ENCODE data around the gene SMAD2.
"Not testable (repeated sequence)": the region's sequence is repeated elsewhere in the genome, so short reads cannot be mapped to it uniquely, and the experiment has no call there.

The SMAD2 gene

DNA sequence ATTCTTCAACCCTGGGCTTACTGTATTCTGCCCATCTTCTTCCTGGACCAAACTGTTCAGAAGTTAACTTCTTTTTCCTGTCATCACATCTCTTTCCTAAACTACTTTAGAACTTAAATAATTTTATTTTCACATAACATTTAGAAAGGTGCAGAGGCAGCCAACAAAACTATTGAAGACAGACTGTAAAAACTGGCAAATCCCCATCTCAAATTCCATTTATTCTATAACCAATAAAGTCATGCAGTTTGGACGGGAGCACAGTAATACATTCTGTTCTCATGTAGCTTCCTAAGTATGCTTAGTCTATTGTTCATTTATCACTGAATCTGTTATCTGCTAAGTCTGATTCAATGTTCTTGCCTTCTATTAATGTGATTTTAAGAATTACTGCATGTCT lies 99.1 kb downstream of the SMAD2 start:
- no peak for DNase-seq

DNA sequence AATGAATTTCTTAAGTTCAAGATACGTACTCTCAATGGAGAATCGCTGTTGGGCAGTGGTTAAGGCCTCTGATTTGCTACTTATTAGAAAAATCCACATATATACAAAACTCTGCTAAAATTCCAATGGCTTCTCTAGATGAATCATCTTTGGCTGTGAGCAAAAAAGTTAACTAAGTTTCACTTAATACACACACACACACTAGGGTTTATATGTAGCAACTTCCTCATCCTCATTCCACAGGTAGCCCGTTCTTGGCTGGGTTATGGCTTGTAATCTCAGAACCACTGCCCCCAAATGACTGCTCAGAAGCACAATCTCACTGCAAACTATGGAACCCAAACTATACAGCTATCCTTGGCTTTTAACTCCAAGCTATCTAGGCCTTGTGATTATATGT lies 99.7 kb downstream of the SMAD2 start:
- no peak for DNase-seq

DNA sequence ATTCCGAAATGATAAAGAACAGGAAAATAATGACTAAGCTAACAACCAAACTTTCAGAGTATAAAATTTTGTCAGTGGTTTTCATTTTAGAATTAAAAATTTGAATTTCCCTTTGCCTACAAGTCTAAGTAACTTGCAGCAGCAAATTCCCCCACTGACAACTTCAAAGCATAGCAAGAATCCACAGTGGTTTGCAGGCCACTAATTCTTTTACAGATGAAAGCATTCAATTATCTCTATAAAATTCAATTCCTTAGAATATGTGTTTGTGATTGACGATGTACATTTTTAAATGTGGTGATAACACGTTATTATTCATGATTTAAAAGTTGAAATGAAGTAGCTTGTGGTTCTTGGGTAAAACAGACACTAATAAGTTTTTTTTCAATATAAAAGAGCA lies 100.6 kb downstream of the SMAD2 start:
- DNase-seq = no peak

DNA sequence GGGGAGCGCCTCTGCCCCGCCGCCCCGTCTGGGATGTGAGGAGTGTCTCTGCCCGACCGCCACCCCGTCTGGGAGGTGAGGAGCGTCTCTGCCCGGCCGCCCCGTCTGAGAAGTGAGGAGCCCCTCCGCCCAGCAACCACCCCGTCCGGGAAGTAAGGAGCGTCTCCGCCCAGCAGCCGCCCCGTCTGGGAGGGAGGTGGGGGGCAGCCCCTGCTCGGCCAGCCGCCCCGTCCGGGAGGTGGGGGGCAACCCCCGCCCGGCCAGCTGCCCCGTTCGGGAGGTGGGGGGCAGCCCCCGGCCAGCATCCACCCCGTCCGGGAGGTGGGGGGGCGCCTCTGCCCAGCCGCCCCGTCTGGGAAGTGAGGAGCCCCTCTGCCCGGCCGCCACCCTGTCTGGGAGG lies 102.4 kb downstream of the SMAD2 start:
- not testable (repeated sequence) for DNase-seq

DNA sequence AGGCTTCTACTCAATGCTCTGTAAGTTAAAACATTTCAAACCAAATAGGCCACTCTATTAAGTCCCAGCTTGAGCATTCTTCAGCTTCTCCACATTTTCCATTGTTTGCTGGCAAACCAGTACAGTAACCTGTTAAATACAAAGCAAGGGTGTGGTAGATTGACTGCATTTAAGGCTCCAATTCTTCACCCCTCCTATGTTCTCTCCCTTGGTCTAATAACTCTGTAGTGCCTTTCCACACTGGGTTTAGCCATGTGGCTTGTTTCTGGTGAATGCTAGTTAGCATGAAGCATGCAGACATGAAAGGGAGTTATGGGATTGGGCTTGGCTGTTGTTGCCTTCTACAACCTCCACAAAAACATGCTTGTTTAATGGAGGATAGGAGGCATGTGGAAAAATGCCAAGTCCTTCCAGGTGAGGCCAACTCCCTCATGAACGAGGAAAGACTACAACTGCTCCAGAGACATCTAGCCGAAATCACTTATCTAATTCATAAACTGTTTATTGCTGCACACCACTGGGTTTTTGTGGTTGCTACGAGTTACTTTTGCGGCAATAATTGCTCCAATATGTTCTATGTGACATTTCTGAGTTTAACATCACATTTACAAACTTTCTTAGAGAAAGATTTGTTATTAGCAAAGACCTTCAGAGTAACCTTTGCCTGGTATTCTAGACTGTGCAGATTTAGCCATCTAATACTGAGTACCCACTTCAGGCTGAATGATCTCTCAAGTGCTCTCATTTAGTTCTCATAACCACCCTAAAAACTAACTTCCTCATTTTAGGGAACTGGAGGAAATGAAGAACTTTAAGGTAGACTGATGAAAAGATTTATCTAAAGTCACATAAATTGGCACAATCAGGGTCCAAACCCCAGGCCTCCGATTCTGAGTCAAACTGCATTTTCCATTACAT lies 104.0 kb downstream of the SMAD2 start:
- DNase-seq = no peak

DNA sequence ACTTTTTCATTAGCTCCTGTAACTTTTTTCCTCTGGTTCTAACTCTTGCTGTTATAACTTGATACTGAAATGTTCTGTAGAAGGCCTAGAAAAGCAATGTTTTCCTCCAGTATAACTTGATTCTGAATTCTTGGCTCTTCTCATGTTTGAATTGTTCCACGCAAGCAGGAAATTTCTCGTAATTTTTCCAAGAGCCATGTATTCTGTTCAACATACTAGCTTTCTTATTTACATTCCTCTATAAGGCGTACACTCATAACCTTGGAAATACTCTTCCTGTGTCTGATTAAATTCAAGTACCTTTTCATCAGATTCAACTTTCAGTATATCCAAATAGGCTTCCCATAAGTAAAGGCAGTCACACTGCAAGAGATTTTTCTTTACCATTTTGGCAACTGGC lies 109.1 kb downstream of the SMAD2 start:
- DNase-seq = no peak

DNA sequence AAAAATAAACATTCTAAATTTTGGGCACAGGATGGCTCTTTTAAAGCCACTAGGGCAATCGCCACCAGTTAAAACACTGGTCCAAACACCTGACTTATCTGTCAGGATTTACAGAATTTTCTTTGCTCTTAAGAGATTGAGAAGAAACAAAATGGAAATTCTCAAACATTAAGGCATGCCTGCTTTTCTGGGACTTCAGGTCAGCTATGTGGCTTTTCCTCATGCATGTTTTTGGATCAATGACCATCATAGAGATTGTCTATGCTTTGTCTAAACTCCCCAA lies 112.7 kb downstream of the SMAD2 start:
- DNase-seq = no peak

DNA sequence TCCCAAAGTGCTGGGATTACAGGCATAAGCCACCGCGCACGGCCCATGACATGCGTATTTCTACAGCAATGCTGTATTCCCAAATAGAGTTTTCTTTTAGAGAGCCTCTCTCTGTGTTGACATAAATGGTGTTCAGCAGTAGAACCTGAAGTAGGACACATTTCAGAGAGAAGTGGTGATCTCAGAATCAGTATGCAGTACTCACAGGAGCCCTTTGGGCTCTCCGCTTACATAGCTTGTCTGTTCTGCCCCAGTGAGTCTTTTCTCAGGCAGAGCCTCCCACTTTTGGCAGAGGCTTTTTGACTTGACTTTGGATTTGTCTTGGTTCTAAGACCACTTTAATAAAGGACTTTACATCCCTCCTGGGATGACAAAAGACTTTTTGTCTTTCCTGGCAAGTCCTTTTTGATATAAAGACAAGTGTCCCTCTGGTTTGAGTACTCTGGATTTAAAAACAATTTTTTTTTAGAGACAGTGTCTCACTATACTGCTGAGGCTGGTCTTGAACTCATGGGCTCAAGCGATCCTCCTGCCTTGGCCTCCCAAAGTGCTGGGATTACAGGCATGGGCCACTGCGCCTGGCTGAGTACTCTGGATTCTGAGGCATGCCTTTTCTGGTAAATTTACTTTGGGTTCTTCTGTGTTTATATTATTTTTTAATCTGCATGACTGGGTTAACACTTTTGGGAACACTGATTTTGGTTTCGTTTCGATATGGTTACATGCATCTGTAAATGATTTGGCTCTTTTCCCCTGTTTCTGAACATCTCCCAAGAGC lies 113.3 kb downstream of the SMAD2 start:
- DNase-seq = no peak

DNA sequence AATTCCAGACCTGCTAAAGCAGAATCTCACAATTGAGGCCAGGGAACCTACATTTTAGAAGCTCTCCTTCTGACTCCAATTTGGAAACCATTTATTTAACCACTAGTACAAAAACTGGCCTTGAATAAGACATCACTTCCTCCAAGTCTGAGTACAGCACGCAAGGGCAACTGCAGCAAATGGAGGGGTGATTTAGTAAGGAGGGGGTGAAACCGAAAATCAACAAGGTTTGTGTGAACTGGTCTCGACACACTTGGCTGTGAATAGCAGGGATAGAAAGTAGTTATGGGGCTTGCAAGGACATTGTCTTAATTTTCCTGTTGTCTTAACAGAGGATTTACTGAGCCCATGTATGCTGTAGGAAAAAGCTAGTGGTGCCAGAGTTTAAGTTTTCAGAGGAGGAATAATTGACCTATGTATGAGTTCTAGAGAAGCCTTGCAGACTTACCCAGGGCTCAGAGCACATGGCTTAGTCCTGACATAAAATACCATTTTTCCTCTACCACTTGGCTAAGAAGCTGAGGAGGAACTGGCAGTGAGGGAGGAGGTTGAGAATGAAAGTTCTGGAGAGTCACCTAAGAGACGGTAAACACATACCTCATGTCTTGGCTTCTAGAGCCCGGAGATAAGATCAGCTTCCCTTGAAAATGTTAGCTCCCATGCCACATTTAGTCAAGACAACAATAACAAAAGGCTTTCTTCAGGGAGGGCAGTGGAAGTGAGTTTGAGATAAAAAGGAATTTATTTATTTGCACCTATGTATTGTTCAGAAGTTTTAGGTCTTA lies 114.8 kb downstream of the SMAD2 start:
- DNase-seq = no peak

DNA sequence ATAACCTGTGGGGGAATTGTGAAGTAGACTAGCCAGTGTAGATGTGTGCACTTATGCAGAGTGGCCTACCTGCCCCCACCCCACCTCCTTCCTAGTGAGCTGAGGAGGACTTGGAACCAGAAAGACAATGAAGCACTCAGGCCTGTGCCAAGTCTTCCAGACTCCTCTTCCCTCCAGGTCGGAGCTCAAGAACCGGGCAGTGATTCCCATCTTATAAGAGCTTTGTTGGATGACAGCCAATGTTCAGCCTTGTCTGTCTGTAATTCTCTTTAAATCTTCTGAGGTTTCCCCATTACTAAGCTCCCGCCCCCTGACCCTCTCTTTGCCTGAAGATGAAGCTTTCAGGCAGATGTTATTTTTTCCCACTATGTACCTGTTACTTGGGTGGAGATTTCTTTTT lies 121.0 kb downstream of the SMAD2 start:
- DNase-seq = no peak

DNA sequence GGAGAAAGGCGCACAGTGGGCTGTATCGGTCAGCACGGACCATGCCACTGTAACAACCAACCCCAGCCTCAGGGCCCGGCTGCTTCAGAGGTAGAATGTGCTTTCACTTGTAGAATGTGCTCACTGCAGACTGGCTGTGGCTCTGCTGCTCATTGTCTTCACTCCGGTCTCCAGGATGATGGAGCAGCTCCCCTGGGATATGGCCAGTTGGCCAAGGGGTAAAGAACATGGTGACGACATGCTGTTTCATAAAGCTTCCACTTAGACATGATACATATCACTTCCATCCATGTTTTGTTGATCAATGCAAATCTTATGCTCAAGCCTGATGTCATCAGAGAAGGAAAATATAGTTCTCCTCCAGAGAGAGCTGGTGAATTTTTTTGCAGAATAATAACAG lies 127.7 kb downstream of the SMAD2 start:
- DNase-seq = no peak

DNA sequence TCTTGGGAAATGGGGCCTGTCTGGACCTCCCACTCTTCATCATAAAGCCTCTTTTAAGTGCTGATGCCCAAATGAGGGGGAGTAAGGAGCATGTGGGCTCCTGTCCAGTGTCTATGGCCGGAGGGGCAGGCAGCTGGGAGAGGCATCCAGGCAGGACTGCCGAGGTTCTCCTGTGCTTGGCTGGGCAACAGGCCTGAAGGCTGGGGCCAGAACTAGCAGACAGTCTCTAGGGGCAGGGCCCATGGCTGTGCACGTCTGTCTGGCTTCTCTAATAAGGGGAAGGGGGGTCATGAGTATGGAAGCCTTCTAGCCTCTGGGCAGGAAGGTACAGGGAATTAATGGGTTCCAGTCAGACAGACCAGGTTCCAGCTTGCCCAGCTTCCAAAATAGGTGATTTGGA lies 128.6 kb downstream of the SMAD2 start:
- DNase-seq = no peak

DNA sequence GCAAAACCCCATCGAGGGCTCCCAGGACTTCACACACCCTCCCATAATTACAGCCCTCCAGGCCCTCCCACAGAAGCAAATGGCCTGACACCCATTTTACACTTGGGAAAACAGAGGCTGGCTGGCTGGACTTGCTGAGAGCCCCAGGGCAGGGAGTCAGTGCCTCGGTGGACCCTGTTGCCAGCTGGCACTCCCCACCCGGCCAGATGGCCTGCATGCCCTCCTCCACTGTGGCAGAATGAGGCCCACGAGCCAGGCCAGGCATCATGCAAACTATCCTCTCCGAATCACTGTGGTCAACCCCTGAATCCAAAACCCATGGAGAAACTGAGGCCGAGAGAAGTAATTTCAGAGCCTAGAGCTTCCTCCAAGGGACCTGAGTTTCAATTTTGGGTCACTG lies 129.7 kb downstream of the SMAD2 start:
- DNase-seq = no peak

DNA sequence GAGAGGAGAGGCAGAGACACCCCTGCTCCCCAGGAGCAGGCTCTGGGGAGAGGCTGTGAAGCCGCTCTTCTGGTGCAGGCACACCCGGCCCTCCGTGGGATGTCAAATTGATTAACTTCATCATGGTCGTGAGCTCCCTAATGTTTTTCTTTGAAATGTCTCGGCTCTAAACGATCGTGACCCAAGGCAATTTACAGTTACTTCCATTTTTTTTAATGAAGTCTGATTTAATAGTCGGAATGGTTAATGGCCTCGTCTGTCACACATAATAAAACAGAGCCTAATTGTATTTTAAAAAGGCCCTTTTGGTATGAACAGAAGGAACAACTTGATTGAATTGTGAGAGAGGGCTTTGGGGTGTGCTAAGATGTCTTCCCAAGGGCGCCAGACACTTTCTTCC lies 130.2 kb downstream of the SMAD2 start:
- DNase-seq = no peak

DNA sequence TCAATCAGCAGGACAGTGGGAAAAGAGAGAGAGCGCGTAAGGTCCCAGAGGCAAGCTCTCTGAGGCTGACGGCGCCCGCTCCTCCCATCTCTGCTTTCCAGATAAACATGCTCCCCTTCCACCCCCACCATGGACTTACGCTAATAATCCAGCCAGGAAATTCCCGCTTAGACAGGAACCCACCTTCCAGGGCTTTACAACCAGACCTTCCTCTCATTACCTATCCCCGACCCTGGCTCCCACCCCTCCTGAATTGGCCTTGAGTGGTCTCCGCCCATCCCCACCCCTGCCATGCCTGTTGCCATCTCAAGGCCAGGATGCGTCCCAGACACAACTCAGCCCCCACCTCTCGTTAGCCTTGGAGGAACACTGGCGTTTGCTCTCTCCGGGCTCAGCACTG lies 131.1 kb downstream of the SMAD2 start:
- DNase-seq = no peak

DNA sequence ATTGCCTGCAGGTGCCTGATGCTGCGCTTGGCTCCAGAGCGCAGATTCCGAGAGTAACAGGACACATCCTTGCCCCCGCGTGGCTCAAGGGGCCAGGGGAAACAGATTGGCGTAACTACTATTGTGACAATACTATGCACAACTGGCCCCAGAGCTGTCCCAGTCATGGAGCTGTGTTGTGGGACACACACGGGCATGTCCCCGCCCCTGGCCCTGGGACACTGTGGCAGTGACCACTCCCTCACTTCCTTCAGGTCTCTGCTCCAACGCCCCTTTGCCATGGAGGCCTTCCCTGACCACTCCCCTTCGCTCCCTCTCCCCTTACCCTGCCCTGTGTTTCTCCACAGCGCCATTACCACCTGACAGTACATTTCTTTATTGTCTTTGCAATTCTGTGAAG lies 132.1 kb downstream of the SMAD2 start:
- no peak for DNase-seq

DNA sequence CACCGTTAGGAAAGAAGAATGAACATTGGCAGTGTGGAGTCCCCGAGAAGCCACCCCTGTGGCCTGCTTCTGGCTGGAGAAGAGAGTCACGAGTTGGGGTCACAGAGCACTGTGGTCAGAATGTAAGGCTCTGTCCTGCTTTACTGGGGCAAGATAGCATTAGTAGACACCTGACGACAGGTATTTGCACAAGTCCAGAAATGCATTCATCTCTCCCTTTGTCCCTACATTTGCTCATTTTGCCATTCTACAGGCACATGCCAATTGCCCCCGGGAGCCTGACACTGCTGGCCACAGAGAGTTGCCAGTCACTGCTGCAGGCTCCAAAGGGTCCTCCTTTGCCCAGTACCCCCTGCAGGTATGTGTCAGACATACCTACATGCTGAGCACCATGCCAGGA lies 133.3 kb downstream of the SMAD2 start:
- no peak for DNase-seq

DNA sequence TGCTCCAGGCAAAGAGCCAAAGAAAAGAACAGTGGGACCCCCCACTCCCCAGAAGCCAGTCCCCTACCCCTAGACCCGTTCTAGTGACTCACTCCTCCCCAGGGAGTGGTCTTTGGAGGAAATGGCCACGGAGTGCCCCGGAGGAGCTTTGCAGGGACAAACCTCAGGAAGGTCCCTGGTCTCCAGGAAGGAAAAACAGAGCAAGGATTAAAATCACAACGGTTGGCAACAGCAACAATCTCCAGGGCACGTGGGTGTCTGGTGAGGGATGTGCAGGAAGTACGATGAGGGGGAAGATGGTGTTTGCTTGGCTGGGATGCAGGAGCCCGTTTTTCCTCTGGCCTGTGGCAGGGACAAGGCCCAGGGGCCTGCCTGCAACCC lies 135.0 kb downstream of the SMAD2 start:
- DNase-seq = no peak

DNA sequence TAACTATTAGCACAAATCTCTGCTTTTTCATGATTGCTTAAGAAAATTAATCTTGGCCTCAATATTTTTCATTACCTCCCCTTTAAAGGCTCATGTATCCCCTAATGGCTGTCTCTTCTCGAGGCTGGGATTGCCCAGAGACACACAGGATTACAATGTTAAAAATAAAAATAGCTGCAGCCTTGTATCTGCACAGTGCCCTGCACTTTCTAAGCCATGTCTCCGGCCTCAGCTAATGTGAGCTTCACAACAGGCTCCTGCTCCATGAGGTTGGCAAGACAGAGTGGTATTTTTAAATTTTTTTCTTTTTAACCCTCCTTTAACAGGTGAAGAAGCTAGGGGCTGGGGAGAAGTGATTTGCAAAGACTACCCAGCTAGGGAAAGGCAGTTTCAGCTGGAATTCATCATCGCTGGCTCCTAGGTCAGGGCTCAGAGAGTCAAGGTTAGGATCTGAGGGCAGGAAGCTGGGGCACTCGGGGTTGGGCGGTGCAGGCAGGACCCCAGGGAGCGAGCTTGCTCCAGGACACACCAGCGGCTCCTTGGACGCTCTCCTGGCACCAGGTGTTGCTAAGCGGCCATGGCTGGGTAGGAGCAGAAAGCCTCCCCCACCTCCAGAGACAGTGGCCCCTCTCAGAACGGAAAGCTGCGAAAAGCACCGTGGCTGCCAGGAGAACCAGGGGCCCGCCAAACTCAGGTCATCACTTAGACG lies 135.6 kb downstream of the SMAD2 start:
- no peak for DNase-seq

DNA sequence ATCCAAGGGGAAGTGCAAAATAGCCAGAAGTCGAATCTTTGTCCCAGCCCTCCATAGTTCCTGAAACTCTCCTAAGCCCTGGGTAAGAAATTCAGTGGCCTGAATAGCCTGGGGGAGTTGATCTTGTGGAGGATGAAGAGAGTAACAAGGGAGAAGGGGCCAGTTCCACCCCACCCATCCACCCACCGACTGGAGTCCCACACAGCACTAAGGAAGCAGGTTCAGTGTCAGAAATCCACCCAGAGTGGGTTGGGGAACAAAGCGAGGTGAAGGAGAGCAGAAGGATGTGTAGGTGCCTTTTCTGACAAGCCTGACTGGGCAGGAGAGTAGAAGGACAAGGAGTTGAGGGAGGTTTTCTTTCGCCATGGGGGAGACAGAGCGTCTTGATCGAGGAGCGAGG lies 136.8 kb downstream of the SMAD2 start:
- DNase-seq = no peak

DNA sequence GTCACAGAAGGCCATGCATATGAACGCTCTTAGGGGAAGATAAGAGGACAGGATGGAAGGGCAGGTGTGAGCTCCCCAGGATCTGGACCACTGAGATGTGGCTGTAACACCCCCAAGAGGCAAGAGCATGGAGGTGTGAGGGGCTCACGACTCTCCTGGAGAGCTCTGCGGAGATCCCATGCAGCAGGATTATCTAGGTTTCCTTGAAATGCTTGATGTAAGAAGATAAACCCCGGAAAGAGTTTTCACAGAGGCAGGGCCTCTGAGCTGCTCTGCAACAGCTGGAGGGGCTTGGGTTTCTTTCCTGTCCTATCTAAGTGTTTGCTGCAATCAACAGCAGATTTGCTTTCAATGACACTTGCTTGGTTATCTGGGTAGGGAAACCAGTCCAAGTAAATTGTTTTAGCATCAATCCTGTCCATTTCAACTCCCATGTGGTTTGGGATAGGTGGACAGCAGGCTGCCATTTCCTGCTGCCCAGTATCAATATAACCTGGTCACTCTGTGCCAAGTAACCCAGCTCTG lies 138.9 kb downstream of the SMAD2 start:
- DNase-seq = no peak

DNA sequence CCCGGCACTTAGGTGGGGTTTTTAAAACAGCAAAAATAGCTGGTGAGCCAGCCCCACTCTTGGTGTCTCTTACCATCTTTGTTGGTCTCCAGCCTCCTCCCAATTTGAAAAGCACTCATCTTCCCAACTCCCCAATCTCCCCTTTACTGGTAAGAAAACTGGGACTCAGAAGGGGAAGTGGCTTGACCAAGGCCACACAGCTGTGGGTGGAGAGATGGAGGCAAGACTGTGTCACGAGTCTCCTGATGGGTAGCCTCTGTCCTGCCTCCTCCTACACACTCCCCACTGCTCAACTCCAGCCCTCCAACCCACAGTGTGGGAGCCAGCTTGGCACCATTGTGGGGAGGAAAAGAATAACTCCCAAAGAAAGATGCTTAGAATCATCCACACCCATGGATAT lies 140.4 kb downstream of the SMAD2 start:
- DNase-seq = no peak

DNA sequence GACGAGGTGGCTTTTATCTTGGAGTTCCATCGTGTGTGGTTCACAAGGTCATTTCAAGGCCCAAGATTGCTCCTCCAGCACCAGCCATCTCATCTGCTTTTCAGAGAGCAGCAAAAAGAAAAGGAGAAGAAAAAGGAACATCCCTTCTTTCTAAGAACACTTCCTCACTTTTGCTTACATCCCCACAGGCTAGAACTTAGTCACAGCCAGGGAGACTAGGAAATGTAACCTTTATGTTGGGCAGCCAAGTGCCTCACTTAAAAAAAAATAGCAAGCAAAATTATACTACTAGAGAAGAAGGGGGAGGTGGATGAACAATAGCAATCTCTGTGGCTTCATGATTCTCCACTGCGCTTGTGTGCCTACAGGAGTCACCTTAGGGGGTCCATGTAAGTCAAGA lies 141.8 kb downstream of the SMAD2 start:
- DNase-seq = no peak
